Measurements from ENCODE around the gene FAM120A. TPM values are rescaled to one million over a fixed set of nuclear protein-coding genes. Genes with fewer than 3 reads are reported as not detected.

FAM120A gene
- total RNA-seq, 1 donor from 2014 or later: 57.3 TPM

DNA sequence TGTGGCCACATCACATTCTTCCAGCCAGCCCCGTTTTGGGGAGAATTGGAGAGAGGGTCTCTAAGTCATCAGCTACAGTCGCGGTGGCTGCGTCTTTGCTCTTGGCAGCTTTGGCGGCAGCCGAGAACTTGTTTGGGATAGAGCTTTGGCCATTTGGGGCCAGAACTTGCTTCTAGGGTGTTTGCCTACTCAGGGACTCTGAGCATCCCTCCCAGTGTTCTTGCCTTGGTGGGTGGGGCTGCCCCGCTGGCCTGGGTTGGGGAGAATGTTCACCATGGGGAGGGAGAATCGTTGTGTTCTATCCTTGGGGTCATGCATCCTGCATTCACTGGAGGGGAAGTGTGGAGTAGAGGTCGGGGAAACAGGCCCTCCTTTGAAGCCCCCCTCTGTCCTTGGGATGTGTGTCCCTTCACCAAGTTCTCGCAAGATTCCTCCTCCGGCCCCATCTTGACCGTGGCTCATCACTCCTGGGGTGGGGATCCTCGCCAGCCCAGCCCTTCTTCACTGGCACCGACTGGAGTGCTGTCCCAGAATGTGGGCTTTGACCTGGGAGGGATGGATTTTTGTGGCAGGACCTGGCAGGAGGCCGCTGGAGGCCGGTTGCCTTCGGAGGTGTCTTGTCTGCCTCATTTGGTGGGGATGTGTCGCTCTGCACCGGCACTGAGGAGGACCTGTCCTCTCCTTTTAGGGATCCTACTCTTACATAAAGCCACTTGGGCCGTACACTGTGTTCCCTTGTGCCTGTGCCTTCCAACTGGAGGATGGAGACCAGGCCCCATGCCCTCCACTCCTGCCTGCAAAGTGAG is 128.4 kb downstream of the FAM120A start:
- Mint-ChIP-seq H3K4me3 (peak overlapping the region; percentile 92), H3K27me3 (ENCODE audit: low read depth) (no peaks in the 10 kb centered on the region), H3K9me3 (peaks cover 4% of the 10 kb centered on the region), H3K27ac (ENCODE audit: unreplicated experiment) (no peak overlapping the region), H3K36me3 (ENCODE audit: low read depth) (peaks cover 11% of the 10 kb centered on the region), H3K4me1 (peaks cover 64% of the 10 kb centered on the region)
- no peak for DNase-seq (ENCODE audit: low read depth, low spot score)
- TF ChIP-seq, protein P1, sequence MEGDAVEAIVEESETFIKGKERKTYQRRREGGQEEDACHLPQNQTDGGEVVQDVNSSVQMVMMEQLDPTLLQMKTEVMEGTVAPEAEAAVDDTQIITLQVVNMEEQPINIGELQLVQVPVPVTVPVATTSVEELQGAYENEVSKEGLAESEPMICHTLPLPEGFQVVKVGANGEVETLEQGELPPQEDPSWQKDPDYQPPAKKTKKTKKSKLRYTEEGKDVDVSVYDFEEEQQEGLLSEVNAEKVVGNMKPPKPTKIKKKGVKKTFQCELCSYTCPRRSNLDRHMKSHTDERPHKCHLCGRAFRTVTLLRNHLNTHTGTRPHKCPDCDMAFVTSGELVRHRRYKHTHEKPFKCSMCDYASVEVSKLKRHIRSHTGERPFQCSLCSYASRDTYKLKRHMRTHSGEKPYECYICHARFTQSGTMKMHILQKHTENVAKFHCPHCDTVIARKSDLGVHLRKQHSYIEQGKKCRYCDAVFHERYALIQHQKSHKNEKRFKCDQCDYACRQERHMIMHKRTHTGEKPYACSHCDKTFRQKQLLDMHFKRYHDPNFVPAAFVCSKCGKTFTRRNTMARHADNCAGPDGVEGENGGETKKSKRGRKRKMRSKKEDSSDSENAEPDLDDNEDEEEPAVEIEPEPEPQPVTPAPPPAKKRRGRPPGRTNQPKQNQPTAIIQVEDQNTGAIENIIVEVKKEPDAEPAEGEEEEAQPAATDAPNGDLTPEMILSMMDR (conservative IDR thresholded peaks at IDR 0.05): no peak

DNA sequence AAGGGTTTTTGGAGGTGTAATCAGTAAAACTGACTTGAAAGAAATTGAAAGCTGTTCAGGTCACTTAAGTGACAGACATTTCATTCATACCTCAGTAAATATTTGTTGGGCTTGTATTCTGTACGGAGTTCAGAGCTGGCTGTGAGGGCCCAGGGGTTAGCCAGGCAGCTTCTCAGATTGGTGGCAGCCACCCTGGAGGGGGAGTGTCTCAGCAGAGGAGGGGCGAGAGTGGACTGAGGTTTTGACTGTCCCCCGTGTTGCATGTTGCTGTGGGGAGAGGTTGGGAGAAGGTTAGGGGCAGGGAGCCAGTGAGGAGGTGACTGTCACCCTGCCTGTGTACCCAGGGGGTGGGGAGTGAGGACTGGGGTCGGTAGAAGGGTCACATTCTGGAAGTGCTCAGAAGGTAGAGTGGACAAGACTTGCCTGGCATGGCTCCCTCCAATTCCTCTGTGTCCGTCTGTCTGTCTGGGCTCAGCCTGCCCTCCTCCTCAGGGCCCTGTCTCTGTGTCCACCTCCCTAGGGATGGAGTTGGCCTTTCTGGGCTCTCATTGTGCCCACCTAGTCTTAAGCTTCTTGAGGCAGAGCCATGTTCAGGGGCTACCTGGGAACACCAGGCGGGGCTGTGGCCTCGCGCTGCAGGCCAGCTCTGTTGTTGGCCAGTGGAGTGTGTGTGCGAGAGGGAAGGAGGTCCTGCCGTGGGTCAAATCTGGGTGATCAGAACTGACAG is 129.3 kb downstream of the FAM120A start:
- Mint-ChIP-seq H3K4me3 (peak overlapping the region; percentile 92), H3K27ac (ENCODE audit: unreplicated experiment) (no peak overlapping the region), H3K27me3 (ENCODE audit: low read depth) (no peaks in the 10 kb centered on the region), H3K4me1 (peaks cover 56% of the 10 kb centered on the region), H3K36me3 (ENCODE audit: low read depth) (peaks cover 14% of the 10 kb centered on the region), H3K9me3 (peaks cover 4% of the 10 kb centered on the region)
- TF ChIP-seq, protein P1 (conservative IDR thresholded peaks at IDR 0.05): no peak
- DNase-seq (ENCODE audit: low read depth, low spot score): no peak

DNA sequence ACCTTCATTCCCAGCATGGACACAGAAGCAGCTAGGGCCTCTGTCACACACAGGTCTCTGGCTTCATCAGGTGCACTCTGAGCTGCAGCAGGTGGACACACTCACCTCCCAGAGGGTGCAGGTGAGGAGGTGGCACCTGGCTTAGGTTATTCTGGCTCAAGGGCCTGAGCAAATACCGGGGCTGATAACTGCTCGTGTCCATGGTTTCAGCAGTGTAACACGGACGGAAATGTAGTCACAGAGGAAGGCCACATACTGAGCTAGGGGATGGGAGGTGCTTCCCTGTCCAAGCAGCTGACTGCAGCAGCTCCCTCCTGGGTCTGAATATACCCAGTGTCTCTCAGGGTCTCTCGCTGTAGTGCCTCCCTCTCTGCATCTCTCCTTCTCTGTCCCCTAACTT is 130.6 kb downstream of the FAM120A start:
- TF ChIP-seq, protein P1 (conservative IDR thresholded peaks at IDR 0.05): no peak
- H3K27ac Mint-ChIP-seq (ENCODE audit: unreplicated experiment): no peak overlapping the region
- H3K36me3 Mint-ChIP-seq (ENCODE audit: low read depth): peaks cover 14% of the 10 kb centered on the region
- H3K9me3 Mint-ChIP-seq: peaks cover 4% of the 10 kb centered on the region
- H3K4me1 Mint-ChIP-seq: peaks cover 60% of the 10 kb centered on the region
- DNase-seq (ENCODE audit: low read depth, low spot score): no peak
- peak overlapping the region; percentile 47 for H3K4me3 Mint-ChIP-seq
- no peaks in the 10 kb centered on the region for H3K27me3 Mint-ChIP-seq (ENCODE audit: low read depth)

DNA sequence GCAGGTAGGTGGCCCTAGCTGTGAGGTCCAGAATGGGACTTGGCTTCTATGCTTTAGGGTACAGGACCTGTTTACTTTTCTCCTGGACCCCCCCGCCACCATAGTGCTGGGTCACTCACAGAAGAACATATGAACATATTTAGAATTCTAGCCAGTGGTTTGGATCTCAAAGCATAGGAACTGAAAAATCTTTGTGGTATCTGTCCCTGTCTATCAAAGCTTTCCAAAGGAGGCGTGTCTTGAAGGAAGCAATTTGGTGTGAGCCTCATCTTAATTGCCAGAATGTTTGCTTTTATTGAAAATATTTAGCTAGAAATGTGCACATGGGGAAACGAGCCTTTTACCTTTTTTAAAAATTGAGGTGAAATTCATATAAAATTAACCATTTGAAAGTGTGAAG is 131.1 kb downstream of the FAM120A start:
- TF ChIP-seq, protein P1 (conservative IDR thresholded peaks at IDR 0.05): no peak
- Mint-ChIP-seq H3K4me1 (peaks cover 59% of the 10 kb centered on the region), H3K9me3 (peaks cover 4% of the 10 kb centered on the region), H3K27ac (ENCODE audit: unreplicated experiment) (no peak overlapping the region), H3K27me3 (ENCODE audit: low read depth) (no peaks in the 10 kb centered on the region), H3K4me3 (peak overlapping the region; percentile 47), H3K36me3 (ENCODE audit: low read depth) (peaks cover 14% of the 10 kb centered on the region)
- no peak for DNase-seq (ENCODE audit: low read depth, low spot score)

DNA sequence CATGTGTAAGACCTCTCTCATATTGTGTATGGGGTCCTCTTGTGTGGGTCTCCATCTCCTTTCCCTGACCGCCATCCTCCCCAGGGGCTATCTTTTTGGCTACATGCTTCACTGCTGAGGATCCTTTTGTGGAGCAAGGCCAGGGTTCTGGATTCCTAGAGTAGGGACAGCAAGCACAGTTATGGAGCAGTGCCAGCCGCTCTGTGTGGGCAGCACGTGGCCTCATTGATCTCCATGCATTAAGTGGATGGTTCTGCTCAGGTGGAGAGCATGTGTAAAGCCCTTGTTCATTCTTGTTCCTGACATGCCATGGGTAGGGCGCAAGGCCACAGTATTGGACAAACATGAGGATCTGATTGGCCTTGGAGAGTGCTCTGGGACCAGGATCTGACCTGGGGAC is 133.8 kb downstream of the FAM120A start:
- peaks cover 4% of the 10 kb centered on the region for H3K9me3 Mint-ChIP-seq
- no peak overlapping the region for H3K4me3 Mint-ChIP-seq
- peaks cover 48% of the 10 kb centered on the region for H3K4me1 Mint-ChIP-seq
- no peak for DNase-seq (ENCODE audit: low read depth, low spot score)
- H3K27me3 Mint-ChIP-seq (ENCODE audit: low read depth): no peaks in the 10 kb centered on the region
- no peak overlapping the region for H3K27ac Mint-ChIP-seq (ENCODE audit: unreplicated experiment)
- peaks cover 14% of the 10 kb centered on the region for H3K36me3 Mint-ChIP-seq (ENCODE audit: low read depth)
- TF ChIP-seq, protein P1 (conservative IDR thresholded peaks at IDR 0.05): no peak
